NT2/D1 (cell line): ENCODE measurements around the gene ZC3H7B.

ENCODE experiments used
- SUZ12 ChIP-seq: IDR thresholded peaks from 2 replicates; pipeline ENCODE4 v1.6.1; 2011; ENCODE audit not compliant: insufficient read length, insufficient read depth; ENCODE audit errors: extremely low read depth
- YY1 ChIP-seq: IDR thresholded peaks from 2 replicates; pipeline ENCODE4 v1.6.1; 2011; ENCODE audit not compliant: insufficient read length, insufficient read depth
- ZNF274 ChIP-seq: IDR thresholded peaks from 2 replicates; pipeline ENCODE4 v1.6.1; 2011; ENCODE audit warnings: mild to moderate bottlenecking, low read depth, low read length

DNA sequence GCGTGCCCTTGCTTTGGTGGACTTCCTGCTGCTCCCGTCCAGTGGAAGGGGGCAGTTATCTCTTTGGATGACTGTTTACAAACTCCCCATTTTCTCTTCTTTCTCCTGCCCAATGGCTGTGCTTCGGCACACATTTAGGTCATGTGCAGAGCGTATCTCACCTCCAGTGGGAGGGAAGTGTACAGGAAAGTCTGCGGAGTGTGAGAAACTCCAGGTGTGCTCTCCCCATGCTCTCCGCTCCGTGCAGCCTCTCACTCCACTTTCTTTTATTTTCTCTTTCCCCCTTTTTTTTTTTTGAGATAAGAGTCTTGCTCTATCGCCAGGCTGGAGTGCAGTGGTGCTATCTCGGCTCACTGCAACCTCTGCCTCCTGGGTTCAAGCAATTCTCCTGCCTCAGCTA is 68.5 kb downstream of the ZC3H7B start:
- TF ChIP-seq ZNF274 = no peak
- no peak for TF ChIP-seq YY1
- TF ChIP-seq SUZ12 = no peak
